SU-DHL-6 (cell line): ENCODE data around the gene TIMM10.

ENCODE experiments used
- H2AFZ ChIP-seq: fragments of 200-600 bp; sonication (generic); 2 replicates; pipeline ENCODE4 v1.6.1; 2014; ENCODE audit warnings: low read depth, mild to moderate bottlenecking, moderate library complexity, mixed read lengths, antibody characterized with exemption, low read length; ENCODE audit not compliant: severe bottlenecking
- H3F3A ChIP-seq: fragments of 200-600 bp; shearing (Covaris generic); 2 replicates; pipeline ENCODE4 v1.6.0; 2016; ENCODE audit warnings: antibody characterized with exemption, mild to moderate bottlenecking; ENCODE audit not compliant: insufficient read depth
- H3K27ac ChIP-seq: fragments of 200-600 bp; sonication (generic); 2 replicates; pipeline ENCODE4 v1.5.1; 2016; ENCODE audit warnings: low read depth, mild to moderate bottlenecking, low read length, moderate library complexity, mixed read lengths
- H3K27me3 ChIP-seq: fragments of 200-600 bp; sonication (generic), shearing (Covaris generic); 2 replicates; pipeline ENCODE4 v1.6.0; 2014; ENCODE audit warnings: mild to moderate bottlenecking, low read length
- H3K36me3 ChIP-seq: fragments of 200-600 bp; sonication (generic); 2 replicates; pipeline ENCODE4 v1.6.1; 2014; ENCODE audit warnings: mild to moderate bottlenecking, low read length, mixed read lengths
- H3K4me2 ChIP-seq: fragments of 300-600, 200-600 bp; shearing (Covaris generic), sonication (generic); 2 replicates; pipeline ENCODE4 v1.6.0; 2014; ENCODE audit warnings: low read length, low read depth, mild to moderate bottlenecking; ENCODE audit not compliant: poor library complexity, severe bottlenecking
- H3K4me3 ChIP-seq: fragments of 200-600 bp; sonication (generic); 2 replicates; pipeline ENCODE4 v1.5.1; 2014; ENCODE audit warnings: antibody characterized with exemption, low read length, mild to moderate bottlenecking, mixed read lengths; ENCODE audit not compliant: insufficient read depth, poor library complexity, severe bottlenecking
- H3K79me2 ChIP-seq: fragments of 200-600 bp; sonication (generic); 2 replicates; pipeline ENCODE4 v1.6.1; 2014; ENCODE audit warnings: mild to moderate bottlenecking, low read length, moderate library complexity; ENCODE audit not compliant: insufficient read depth
- H3K9ac ChIP-seq: fragments of 200-600 bp; sonication (generic); 2 replicates; pipeline ENCODE4 v1.7.0; 2014; ENCODE audit warnings: mild to moderate bottlenecking, low read length
- H3K9me2 ChIP-seq: fragments of 200-600 bp; sonication (generic); replicated peaks from 2 replicates; pipeline ENCODE4 v1.6.1; 2014; ENCODE audit warnings: low read length; ENCODE audit not compliant: insufficient read depth
- H3K9me3 ChIP-seq: fragments of 200-600 bp; sonication (generic); 2 replicates; pipeline ENCODE4 v1.6.1; 2014; ENCODE audit warnings: low read length, mixed read lengths; ENCODE audit not compliant: insufficient read depth
- H4K20me1 ChIP-seq: fragments of 200-600 bp; sonication (generic); 2 replicates; pipeline ENCODE4 v1.6.1; 2014; ENCODE audit warnings: low read depth, mild to moderate bottlenecking, antibody characterized with exemption, low read length, moderate library complexity, mixed read lengths
- CTCF ChIP-seq: fragments of 200-600 bp; sonication (generic); IDR thresholded peaks from one replicate; pipeline ENCODE4 v1.5.1; 2017; ENCODE audit warnings: antibody characterized with exemption, mild to moderate bottlenecking, low read length, moderate library complexity; ENCODE audit not compliant: insufficient read depth, poor library complexity, severe bottlenecking
- EZH2phosphoT487 ChIP-seq: fragments of 200-600 bp; sonication (generic), shearing (Covaris generic); conservative IDR thresholded peaks from 2 replicates; pipeline ENCODE4 v1.6.1; 2018; ENCODE audit warnings: mild to moderate bottlenecking, antibody characterized with exemption, low read length, moderate library complexity, mixed read lengths

Gene TIMM10

GRCh38 chr11:57498540-57498939, 32.0 kb downstream of the TIMM10 start:
- H3K9me3 ChIP-seq, result no peaks in the 10 kb centered on the region
- H3K79me2 ChIP-seq, result 0 out of 2 replicates have a peak, but pooled peaks cover 4% of the 10 kb centered on the region
- no peaks in the 10 kb centered on the region for H3K27me3 ChIP-seq
- H4K20me1 ChIP-seq, result no peaks in the 10 kb centered on the region
- no peak for TF ChIP-seq EZH2phosphoT487
- no peak for TF ChIP-seq CTCF
- H3K4me2 ChIP-seq, result no peak overlapping the region
- no peaks in the 10 kb centered on the region for H3K36me3 ChIP-seq
- no peak overlapping the region for H3K27ac ChIP-seq
- H3K4me3 ChIP-seq, result no peak overlapping the region
- no peak overlapping the region for H2AFZ ChIP-seq
- H3K9me2 ChIP-seq, result no peaks in the 10 kb centered on the region
- no peak overlapping the region for H3K9ac ChIP-seq
- H3F3A ChIP-seq, result no peaks in the 10 kb centered on the region

- no peaks in the 10 kb centered on the region for H4K20me1 ChIP-seq
- no peaks in the 10 kb centered on the region for H3K27me3 ChIP-seq
- H2AFZ ChIP-seq, result no peak overlapping the region
- H3K27ac ChIP-seq, result no peak overlapping the region
- no peaks in the 10 kb centered on the region for H3F3A ChIP-seq
- TF ChIP-seq EZH2phosphoT487 (no peak), CTCF (no peak)
- no peak overlapping the region for H3K4me2 ChIP-seq
- H3K4me3 ChIP-seq, result no peak overlapping the region
- no peaks in the 10 kb centered on the region for H3K9me3 ChIP-seq
- H3K9ac ChIP-seq, result no peak overlapping the region
- no peaks in the 10 kb centered on the region for H3K79me2 ChIP-seq
- H3K9me2 ChIP-seq, result no peaks in the 10 kb centered on the region
- no peaks in the 10 kb centered on the region for H3K36me3 ChIP-seq
These were observed 33.0 kb downstream of the TIMM10 start for GRCh38 chr11:57497303-57498247.

GRCh38 chr11:57496109-57496820, 34.3 kb downstream of the TIMM10 start:
- Histone ChIP-seq H3K4me2 (no peak overlapping the region), H3K9me3 (no peaks in the 10 kb centered on the region), H3K27me3 (no peaks in the 10 kb centered on the region), H3K79me2 (no peaks in the 10 kb centered on the region), H3K9ac (no peak overlapping the region), H3K9me2 (no peaks in the 10 kb centered on the region), H3K4me3 (no peak overlapping the region), H2AFZ (no peak overlapping the region), H3F3A (no peaks in the 10 kb centered on the region), H3K27ac (no peak overlapping the region), H4K20me1 (no peaks in the 10 kb centered on the region), H3K36me3 (no peaks in the 10 kb centered on the region)
- TF ChIP-seq CTCF, result no peak
- TF ChIP-seq EZH2phosphoT487, result no peak
